Amygdala (tissue), 56 donors: ENCODE results near the gene TSSK6.

Experiments used
- DNase-seq, 56 donors: peaks; one replicate each; lab custom pipeline; 2025; lab: John Stamatoyannopoulos, UW

The TSSK6 gene

DNA sequence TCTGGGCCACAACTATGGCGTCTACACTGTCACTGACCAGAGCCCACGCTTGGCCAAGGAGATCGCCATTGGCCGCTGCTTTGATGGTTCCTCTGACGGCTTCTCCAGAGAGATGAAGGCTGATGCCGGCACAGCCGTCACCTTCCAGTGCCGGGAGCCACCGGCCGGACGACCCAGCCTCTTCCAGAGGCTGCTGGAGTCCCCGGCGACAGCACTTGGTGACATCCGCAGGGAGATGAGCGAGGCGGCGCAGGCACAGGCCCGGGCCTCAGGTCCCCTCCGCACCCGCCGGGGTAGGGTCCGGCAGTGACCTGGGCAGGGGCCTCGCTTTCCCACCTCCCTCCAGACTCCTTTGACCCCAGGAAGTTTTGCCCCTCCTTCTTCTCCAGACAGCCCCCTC lies 30.4 kb upstream of the TSSK6 start:
- DNase-seq = no peak

DNA sequence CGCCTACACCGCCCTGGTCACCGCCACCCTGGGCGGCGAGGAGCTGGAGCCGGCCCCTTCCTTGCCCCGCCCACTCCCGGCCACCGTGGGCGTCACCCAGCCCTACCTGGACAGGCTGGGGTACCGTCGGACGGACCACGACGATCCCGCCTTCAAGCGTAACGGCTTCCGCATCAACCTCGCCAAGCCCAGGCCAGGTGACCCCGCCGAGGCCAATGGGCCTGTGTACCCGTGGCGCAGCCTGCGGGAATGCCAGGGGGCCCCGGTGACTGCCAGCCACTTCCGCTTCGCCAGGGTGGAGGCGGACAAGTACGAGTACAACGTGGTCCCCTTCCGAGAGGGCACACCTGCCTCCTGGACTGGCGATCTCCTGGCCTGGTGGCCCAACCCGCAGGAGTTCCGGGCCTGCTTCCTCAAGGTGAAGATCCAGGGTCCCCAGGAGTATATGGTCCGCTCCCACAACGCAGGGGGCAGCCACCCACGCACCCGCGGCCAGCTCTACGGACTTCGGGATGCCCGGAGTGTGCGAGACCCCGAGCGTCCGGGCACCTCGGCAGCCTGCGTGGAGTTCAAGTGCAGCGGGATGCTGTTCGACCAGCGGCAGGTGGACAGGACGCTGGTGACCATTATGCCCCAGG lies 29.7 kb upstream of the TSSK6 start:
- DNase-seq = no peak

DNA sequence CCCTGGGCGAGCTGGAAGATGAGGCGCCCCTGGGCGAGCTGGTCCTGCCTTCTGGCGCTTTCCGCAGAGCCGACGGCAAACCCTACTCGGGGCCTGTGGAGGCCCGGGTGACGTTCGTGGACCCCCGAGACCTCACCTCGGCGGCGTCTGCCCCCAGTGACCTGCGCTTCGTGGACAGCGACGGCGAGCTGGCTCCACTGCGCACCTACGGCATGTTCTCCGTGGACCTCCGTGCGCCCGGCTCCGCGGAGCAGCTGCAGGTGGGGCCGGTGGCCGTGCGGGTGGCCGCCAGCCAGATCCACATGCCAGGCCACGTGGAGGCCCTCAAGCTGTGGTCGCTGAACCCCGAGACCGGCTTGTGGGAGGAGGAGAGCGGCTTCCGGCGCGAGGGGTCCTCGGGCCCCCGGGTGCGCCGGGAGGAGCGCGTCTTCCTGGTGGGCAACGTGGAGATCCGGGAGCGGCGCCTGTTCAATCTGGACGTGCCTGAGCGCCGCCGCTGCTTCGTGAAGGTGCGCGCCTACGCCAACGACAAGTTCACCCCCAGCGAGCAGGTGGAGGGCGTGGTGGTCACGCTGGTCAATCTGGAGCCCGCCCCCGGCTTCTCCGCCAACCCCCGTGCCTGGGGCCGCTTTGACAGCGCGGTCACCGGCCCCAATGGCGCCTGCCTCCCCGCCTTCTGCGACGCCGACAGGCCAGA lies 29.1 kb upstream of the TSSK6 start:
- no peak for DNase-seq

DNA sequence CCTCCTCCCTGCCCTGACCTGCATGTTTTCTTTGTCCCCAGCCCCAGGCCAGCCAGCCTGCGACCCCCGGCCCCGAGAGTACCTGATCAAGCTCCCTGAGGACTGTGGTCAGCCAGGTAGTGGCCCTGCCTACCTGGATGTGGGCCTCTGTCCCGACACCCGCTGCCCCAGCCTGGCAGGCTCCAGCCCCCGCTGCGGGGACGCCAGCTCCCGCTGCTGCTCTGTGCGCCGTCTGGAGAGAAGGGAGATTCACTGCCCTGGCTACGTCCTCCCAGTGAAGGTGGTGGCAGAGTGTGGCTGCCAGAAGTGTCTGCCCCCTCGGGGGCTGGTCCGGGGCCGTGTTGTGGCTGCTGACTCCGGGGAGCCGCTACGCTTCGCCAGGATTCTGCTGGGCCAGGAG lies 28.3 kb upstream of the TSSK6 start:
- DNase-seq = no peak

DNA sequence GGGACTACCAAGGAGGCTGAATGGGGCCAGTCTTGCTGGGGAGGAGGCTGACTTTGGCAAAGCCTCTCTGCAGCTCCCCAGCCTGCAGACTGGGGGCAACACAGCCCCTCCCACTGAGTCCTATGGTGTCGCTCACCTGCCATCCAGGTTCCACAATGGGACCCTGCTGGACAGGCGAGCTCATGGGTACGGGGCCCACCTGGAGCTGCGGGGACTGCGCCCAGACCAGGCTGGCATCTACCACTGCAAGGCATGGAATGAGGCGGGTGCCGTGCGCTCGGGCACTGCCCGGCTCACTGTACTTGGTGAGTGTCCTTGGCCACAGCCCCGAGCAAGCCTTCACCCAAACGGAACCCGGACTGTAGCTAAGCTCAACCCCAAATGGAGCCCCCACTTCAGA lies 27.8 kb upstream of the TSSK6 start:
- no peak for DNase-seq

DNA sequence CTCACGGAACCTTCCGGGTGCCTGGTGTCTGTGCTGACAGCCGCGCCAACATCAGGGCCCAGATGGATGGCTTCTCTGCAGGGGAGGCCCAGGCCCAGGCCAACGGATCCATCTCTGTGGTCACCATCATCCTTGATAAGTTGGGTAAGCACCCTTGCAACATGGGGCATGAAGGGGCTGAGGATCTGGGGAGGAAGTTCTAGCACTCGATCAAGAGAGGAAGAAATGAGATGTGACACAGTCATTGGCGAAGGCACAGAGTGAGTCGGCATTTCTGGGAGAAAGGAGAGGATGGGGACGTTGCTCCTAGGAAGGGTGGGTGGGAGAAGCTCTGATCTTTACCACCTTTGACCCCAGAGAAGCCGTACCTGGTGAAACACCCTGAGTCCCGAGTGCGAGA lies 27.2 kb upstream of the TSSK6 start:
- no peak for DNase-seq

DNA sequence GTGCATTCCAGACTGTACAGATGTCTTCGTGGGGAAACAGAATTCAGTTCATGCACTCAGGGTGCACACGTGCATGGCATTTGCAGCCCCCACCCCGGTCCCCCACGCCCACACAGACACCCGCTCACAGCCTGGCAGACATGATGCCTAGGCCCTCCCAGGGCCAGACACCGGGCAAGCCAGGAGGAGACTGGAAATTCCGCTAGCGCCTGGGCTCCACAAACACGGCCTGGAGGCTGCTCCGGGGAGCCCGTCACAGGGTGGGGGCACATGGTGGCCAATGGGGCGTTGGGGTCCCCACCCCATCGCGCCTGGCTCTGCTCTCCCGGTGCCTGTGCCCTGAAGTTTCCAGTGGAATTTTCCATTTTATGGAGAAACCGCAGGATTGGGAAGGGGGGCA lies 26.3 kb upstream of the TSSK6 start:
- no peak for DNase-seq

DNA sequence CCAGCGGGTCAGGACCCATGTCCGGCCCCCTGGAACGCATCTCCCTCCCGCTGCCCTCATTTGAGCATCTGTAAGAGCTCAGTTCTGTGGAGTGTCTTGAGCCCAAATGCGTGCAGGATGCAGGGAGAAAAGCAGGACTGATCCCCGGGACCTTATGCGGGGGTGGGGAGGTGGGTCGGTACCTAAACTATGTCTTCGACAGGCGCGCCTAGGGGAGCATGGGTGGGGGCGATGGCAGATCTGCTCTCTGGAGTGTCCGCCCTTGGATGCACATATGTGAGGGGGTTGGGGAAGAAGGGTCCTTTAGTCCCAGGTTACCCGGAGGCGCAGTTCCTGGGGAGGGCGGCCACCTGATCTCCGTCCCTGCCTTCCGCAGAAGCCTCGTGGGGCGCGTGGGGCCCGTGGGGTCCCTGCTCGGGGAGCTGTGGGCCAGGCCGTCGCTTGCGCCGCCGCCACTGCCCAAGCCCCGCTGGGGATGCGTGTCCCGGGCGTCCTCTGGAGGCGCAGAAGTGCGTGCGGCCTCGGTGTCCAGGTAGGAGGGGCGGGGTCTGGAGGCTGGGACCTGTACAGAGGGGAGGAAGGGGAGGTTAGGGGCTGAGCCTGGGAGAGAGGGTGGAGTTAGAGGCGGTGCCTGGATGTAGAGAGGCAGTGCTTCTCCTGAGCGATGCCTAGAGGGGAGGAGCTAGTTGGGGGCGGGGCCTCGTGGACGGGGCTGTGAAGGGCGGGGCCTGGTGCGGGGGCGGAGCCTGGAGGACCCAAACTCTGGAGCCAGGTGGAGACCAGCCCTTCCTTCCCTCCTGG lies 25.6 kb upstream of the TSSK6 start:
- peak in 7 of 56 donors; percentile 10 to 47 (median 17) for DNase-seq

DNA sequence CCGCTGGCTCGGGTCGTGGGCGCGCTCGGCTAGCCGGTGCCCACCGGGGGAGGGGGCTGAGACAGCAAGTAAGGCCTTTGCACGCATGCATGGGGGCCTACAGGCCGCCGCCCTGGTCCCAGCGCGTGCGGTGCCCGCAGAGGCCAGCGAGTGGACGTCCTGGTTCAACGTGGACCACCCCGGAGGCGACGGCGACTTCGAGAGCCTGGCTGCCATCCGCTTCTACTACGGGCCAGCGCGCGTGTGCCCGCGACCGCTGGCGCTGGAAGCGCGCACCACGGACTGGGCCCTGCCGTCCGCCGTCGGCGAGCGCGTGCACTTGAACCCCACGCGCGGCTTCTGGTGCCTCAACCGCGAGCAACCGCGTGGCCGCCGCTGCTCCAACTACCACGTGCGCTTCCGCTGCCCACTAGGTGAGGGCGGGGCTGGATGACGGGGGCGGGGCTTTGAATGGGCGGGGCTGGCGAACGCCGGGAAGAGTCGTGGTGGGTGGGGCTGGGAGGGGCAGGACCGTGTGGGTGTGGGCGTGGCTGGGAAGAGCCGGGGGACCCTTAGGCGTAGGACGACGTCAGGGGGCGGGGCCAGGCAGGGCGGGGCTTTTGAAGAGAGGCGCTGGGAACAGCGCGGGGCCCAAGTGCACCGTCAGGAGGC lies 24.8 kb upstream of the TSSK6 start:
- peak in 20 of 56 donors; percentile 9 to 76 (median 33) for DNase-seq

DNA sequence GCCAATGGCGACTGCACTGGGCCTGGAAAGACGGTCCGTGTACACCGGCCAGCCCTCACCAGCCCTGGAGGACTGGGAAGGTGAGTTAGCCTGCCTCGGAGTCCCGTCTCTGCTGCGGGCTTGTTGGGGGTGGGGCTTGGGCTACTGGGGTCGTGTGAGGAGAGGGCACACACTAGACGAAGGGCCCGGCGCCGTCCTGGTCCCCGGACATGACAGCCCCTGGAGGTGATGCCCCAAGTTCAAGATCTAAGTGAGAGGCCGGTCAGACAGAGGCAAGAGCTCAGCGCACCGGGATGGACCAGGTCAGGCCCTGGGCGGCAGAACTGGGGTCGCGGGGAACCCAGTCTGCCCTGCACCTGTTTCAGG lies 24.3 kb upstream of the TSSK6 start:
- DNase-seq = no peak

DNA sequence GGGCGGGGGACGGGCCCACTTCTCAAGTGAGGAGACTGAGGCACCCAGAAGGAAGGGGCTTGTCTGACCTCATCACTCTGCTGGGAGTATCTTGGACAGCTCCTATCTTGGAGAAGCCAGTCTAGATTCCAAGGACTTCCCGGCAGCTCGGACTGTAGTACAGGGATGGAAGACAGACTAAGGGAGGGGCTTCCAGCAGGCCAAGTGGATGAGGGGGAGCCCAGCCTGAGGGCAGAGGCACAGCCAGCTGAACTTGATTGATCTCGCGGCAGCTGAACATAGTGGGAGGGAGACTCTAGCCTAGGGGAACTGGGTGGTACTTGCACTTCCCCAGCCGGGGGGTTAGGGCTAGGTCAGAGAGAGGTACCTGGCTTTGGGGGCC lies 23.4 kb upstream of the TSSK6 start:
- no peak for DNase-seq

DNA sequence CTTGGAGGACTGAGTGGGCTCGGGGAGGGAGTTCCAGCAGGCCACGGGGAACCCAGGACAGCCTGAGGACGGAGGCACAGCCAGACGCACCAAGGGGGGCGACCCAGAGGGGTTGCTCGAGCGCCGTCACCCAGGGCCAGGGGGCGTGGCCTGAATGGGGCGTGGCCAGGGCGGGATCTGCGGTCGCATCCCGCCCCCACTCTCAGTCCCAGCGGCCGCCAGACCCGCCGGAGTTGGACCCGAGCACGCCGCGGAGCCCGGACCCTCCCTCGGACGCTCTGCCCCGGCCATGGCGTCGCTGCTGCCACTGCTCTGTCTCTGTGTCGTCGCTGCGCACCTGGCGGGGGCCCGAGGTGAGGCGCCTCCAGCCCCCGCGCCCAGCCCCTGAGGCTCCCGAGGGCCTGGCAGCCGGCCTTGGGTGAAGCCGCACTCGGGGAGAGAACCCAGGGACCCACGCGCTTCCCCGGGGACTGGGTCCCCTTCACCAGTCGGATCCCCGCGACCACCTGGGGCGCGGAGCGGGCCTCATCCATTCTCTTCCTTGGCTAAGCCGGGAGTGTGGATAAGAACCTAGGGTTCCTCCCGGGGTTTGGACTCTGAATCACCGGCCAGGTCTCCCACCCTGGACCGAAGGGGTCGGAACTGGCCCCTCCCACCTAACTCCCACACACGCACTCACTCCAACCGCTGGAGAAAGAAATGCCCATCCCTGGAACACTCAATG lies 22.9 kb upstream of the TSSK6 start, which contains the start of gene CILP2:
TSS of gene CILP2 (plus strand) at position 205 of the 724 bp plus-strand sequence. CDS start at position 290, 85 bp downstream.
- peak in 6 of 56 donors; percentile 7 to 41 (median 19) for DNase-seq

DNA sequence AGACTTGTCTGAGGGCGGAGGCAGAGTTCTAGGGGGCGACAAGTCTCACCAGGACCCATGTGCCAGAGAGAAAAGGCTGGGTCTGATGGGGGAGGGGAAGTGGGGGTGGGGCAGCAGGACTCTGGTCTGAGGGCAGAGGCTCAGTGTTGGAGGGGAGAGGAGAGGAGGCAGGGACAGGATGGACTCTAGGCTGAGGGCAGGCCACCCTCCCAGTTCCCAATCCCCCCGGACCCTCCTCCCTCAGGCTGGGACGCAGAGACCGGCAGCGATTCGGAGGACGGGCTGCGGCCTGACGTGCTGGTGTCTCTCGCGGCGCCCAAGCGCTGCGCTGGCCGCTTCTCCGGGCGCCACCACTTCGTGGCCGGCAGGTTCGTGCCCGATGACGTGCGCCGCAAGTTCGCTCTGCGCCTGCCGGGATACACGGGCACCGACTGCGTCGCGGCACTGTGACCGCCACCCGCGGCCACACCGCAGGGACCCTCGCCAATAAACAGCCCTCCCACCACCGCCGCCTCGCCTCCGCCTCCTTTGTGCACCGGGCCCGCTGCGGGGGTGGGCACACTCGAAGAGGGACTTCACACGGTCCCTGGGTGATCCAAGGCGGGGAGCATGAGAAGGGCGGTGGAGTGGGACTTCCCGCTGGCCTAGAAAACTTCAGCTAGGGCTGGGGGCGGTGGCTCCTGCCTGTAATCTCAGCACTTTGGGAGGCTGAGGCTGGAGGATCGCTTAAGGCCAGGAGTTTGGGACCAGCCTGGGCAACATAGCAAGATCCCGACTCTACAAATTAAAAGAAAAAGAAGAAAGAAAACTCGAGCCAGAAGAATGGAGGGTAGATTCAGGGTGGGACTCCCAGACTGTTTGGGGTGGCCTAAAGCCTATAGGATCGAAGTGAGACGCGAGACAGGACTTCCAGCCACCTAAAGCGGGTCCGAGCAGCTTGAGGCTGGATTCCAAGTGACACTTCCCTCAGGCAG lies 22.0 kb upstream of the TSSK6 start:
- DNase-seq = no peak

DNA sequence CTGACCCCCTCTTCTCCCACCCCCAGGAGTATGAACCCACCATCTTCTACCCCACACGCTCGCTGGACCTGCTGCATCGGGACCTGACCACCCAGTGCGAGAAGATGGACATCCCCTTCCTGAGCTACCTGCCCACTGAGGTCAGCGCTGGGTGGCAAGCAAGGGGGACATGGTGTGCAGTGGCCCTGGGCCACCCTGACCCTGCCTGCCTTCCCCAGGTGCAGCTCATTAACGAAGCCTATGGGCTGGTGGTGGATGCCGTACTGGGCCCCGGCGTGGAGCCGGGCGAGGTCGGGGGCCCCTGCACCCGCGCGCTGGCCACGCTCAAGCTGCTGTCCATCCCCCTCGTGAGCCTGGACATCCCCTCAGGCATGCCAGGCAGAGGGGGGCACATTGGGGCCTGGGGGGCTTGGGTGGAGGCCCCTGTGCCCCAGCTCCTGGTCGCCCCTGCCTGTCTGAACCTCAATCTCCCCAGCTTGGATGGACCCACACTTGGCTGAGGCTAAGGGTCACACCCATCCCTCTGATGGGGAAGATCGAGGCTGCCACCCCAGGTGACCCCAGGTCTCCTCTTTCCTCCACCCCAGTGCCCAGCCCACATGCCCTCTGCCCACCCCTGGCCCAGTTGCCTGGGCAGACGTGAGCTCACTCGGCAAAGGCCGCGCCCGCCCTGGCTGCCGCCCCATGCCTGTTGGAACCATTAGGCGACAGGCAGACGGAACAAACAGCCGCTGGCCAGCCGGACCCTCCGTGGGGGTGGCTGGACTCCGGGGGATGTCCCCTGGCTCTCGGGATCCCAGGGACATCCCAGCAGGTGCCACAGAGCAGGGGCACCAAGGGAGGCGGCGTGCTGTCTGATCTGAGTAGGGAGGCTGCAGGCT lies 20.2 kb upstream of the TSSK6 start:
- DNase-seq = no peak

DNA sequence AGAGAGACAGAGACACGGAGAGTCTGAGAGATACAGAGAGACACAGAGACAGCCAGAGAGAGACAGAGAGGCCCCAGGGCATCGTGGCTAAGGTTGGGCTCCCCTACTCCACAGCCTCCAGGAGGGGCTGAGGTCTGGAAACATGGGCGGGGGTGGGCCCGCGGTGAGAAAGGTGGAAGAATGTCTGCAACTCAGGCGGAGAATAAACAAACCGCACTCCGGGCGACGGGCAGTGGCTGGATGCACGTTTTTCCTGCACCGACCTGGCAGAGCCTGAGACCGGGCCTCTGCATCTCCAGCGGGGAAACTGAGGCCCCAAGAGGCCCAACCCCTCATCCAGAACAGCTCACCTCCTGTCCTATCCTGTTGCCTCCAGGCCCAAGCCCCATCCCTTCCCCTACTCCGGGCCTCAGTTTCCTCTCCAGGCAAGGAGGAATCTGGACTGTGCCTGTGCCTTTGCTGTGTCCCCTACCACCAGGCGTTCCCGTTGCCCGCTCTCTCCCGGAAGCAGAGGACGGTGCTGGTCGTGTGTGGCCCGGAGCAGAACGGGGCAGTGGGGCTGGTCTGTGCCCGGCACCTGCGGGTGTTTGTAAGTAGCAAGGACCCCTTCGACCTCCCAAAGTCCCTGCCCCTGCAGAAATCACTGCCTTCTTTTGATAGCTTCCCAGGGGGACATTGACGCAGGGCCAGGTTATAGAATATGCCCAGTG lies 19.4 kb upstream of the TSSK6 start:
- no peak for DNase-seq

DNA sequence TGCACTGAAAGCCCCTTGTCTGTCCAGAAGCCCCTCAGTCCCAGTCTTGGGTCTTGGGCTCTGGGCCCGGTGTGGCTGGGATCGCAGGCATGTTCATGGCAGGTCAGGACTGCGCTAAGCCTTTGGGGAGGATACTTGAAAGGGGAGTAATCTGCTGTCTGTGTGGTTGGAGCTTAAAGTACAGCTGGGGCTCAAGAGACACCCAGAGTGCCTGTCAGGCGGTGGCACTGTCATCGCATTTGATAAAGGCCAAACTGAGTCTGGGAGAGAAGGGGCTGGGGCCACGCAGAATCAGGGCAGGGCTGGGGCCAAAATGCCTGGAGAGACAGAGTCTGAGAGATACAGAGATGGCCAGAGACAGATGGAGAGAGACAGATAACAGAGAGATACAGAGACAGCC lies 18.5 kb upstream of the TSSK6 start:
- no peak for DNase-seq
